KMS-11 (cell line): ENCODE results near the gene SHROOM3.

Experiments used
- H2AFZ ChIP-seq: fragments of 200-600 bp; sonication (generic); 2 replicates; pipeline ENCODE4 v1.6.1; 2016; ENCODE audit warnings: antibody characterized with exemption, mixed run types, low read depth
- H3K27ac ChIP-seq: fragments of 200-600 bp; sonication (generic); 2 replicates; pipeline ENCODE4 v1.6.1; 2016; ENCODE audit warnings: mild to moderate bottlenecking, mixed run types
- H3K27me3 ChIP-seq: fragments of 200-600 bp; sonication (generic); 2 replicates; pipeline ENCODE4 v1.6.1; 2017; ENCODE audit warnings: mild to moderate bottlenecking, low read depth, mixed run types, moderate library complexity; ENCODE audit not compliant: insufficient read depth
- H3K36me3 ChIP-seq: fragments of 200-600 bp; sonication (generic); 2 replicates; pipeline ENCODE4 v1.6.1; 2017; ENCODE audit warnings: mild to moderate bottlenecking, mixed run types; ENCODE audit not compliant: insufficient read depth
- H3K4me1 ChIP-seq: fragments of 200-600 bp; sonication (generic); 2 replicates; pipeline ENCODE4 v1.6.1; 2016; ENCODE audit warnings: mild to moderate bottlenecking, low read depth, mixed run types; ENCODE audit not compliant: poor library complexity, severe bottlenecking
- H3K4me2 ChIP-seq: fragments of 200-600 bp; sonication (generic); 2 replicates; pipeline ENCODE4 v1.7.0; 2016; ENCODE audit warnings: mild to moderate bottlenecking, mixed run types
- H3K4me3 ChIP-seq: fragments of 200-600 bp; sonication (generic); IDR thresholded peaks from 2 replicates; pipeline ENCODE4 v1.6.1; 2017; ENCODE audit warnings: low read depth, low read length, mixed read lengths; ENCODE audit not compliant: insufficient read depth
- H3K79me2 ChIP-seq: fragments of 200-600 bp; sonication (generic); 2 replicates; pipeline ENCODE4 v1.6.1; 2016; ENCODE audit warnings: low read depth, mixed run types; ENCODE audit not compliant: insufficient read depth
- H3K9ac ChIP-seq: fragments of 200-600 bp; sonication (generic); 2 replicates; pipeline ENCODE4 v1.6.1; 2016; ENCODE audit warnings: mild to moderate bottlenecking, mixed run types
- H4K20me1 ChIP-seq: fragments of 200-600 bp; sonication (generic); 2 replicates; pipeline ENCODE4 v1.6.1; 2016; ENCODE audit warnings: mild to moderate bottlenecking, mixed run types; ENCODE audit not compliant: insufficient read depth
- TF ChIP-seq, protein P1 (sequence below): fragments of 200-600 bp; sonication (generic); conservative IDR thresholded peaks from 2 replicates; pipeline ENCODE4 v1.6.1; 2017; ENCODE audit warnings: low read depth, mild to moderate bottlenecking, antibody characterized with exemption, low read length, moderate library complexity, mixed read lengths

The SHROOM3 gene

DNA sequence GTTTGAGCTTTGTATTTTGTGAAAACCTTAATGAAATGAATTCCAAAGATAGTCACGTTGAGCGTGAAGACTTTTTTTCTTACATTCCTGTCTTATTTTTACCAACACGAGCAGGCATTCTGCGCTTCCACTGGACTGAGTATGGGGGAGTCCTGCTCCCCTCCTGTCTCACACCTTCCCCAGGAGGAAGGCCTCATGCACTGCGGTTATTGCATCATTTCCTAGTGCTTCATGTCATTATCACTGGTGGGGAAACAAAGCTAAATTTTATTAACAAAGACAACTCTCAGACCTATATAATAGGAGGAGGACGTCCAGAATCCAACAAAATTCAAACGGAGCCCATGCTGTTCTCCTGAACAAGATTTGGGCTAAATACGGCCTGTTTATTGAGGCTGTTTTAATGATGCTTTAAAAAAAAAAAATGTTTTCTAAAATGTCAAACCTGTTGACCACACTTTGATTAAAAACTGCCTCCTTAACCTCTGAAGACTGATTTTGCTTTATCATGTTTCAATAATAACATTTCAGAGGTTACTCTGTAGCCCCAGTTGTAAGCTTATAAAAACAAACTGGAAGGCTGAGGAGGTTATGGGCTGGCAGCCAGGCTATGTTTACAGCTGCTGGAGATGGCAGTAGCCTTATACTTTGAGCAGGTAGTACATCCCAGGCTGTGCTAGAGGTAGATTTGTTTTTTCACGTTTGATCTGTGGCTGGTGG is 344.9 kb downstream of the SHROOM3 start:
- H3K9ac ChIP-seq = no peak overlapping the region
- no peaks in the 10 kb centered on the region for H3K27me3 ChIP-seq
- H3K4me3 ChIP-seq = no peak overlapping the region
- no peaks in the 10 kb centered on the region for H3K79me2 ChIP-seq
- H3K36me3 ChIP-seq = no peaks in the 10 kb centered on the region
- H3K27ac ChIP-seq = no peak overlapping the region
- H4K20me1 ChIP-seq = no peaks in the 10 kb centered on the region
- no peak overlapping the region for H3K4me2 ChIP-seq
- no peak overlapping the region for H2AFZ ChIP-seq
- TF ChIP-seq, protein P1, sequence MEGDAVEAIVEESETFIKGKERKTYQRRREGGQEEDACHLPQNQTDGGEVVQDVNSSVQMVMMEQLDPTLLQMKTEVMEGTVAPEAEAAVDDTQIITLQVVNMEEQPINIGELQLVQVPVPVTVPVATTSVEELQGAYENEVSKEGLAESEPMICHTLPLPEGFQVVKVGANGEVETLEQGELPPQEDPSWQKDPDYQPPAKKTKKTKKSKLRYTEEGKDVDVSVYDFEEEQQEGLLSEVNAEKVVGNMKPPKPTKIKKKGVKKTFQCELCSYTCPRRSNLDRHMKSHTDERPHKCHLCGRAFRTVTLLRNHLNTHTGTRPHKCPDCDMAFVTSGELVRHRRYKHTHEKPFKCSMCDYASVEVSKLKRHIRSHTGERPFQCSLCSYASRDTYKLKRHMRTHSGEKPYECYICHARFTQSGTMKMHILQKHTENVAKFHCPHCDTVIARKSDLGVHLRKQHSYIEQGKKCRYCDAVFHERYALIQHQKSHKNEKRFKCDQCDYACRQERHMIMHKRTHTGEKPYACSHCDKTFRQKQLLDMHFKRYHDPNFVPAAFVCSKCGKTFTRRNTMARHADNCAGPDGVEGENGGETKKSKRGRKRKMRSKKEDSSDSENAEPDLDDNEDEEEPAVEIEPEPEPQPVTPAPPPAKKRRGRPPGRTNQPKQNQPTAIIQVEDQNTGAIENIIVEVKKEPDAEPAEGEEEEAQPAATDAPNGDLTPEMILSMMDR = no peak
- peaks cover 20% of the 10 kb centered on the region for H3K4me1 ChIP-seq

DNA sequence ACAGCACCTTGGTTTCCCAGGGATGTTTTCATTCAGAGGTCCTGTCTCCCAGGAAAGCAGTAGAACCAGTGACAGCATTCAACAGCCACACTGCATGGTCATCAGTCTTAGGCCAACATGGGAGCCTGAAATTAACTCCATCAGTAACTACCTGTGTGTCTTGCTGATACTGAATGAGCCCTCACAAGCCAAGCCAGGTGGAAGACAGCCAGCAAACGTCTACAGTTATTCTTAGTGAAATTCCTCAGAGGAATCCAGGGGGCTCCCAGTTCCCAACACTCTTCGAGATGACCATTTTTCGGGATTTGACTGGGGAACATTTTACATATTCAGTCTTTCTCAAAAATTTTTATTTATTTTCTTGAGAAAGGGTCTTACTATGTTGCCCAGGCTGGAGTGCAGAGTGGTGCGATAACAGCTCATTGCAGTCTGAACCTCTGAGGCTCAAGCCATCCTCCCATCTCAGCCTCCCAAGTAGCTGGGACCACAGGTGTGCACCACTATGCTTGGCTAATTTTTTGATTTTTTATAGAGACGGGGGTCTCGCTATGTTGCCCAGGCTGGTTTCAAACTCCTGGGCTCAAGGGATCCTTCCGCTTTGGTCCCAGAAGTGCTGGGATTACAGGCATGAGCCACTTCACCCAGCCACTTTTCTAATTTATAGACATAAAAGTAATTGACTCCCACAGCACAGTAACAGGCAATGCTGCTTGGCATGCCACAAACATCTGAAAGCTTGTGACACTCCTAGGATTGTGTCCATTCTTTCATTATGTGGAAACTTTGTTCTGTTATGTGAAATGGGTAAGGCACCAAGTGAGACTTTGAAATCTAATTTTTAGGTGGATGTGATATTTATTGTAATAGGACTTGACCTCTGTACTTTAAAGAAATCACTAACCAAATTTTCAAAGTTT is 346.0 kb downstream of the SHROOM3 start:
- H4K20me1 ChIP-seq = no peaks in the 10 kb centered on the region
- H3K36me3 ChIP-seq = no peaks in the 10 kb centered on the region
- TF ChIP-seq, protein P1 = no peak
- H2AFZ ChIP-seq = no peak overlapping the region
- H3K4me1 ChIP-seq = peaks cover 20% of the 10 kb centered on the region
- no peak overlapping the region for H3K9ac ChIP-seq
- no peak overlapping the region; the same call in 1 of the 2 replicates for H3K4me2 ChIP-seq
- no peaks in the 10 kb centered on the region for H3K79me2 ChIP-seq
- H3K4me3 ChIP-seq = no peak overlapping the region
- H3K27me3 ChIP-seq = no peaks in the 10 kb centered on the region
- H3K27ac ChIP-seq = no peak overlapping the region

DNA sequence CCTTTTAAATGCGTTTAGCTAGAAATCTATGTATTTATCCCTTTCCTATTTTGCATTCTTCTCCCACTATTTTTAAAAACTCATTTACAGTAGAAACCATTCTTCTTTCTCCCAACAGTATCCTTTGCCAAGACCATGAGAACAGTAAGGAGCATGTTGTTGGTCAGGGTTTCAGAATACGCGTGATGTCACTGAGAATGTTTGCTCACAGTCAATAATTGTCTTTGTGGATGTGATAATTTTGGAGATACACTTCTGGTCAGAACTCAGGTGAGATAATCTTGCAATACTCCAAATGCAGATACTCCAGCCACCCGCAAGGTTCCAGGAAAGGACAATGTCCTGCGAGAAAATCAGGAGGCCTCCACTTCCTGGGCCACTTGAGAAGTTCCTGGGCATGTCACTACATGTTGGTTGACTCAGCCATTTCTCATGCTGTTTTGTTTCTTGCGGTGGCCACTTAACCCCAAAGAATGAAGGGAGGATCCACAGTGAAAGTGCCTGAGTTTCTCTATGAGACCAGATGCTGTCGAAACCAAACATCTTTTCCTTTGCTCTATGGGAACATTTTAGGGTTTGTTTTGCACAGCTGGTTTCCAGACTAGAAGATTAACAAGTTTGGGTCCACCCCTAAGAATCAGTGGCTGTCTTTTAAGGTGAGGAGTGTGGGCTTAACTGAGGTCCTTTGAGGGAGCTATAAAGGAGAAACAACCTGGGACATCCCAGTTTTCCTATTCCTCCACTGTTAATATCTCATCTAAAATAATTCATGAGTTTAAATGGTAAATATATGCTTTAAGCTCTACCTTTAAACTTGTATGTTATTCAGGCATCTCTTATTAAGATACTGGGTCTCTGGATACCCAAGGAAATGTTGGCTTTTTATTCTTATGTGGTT is 346.9 kb downstream of the SHROOM3 start:
- H3K4me1 ChIP-seq = peaks cover 20% of the 10 kb centered on the region
- TF ChIP-seq, protein P1 = no peak
- no peaks in the 10 kb centered on the region for H3K79me2 ChIP-seq
- H3K27ac ChIP-seq = no peak overlapping the region
- no peaks in the 10 kb centered on the region for H3K36me3 ChIP-seq
- no peak overlapping the region for H3K9ac ChIP-seq
- no peak overlapping the region for H3K4me3 ChIP-seq
- no peaks in the 10 kb centered on the region for H3K27me3 ChIP-seq
- no peaks in the 10 kb centered on the region for H4K20me1 ChIP-seq
- H2AFZ ChIP-seq = no peak overlapping the region
- H3K4me2 ChIP-seq = peak overlapping the region; percentile 18; the same call in 1 of the 2 replicates

DNA sequence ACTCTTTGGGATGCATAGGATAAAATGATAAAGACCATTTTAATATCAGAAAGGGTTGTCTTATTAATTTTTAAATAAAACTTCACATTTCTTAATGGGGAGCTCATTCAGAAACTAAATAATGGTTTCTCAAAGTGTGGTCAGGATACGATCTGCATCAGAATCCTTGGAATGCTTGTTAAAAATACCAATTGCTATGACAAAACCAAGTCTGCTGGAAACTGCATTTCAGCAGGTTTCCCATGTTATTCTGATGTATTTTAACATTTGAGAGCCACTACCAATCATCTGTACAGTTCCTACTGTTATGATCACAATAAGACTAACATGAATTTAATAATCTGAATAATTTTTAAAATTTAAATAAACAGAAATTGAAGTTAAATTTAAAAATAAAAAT is 347.8 kb downstream of the SHROOM3 start:
- H3K79me2 ChIP-seq = no peaks in the 10 kb centered on the region
- H3K4me1 ChIP-seq = peaks cover 20% of the 10 kb centered on the region
- TF ChIP-seq, protein P1 = no peak
- no peak overlapping the region for H3K9ac ChIP-seq
- H2AFZ ChIP-seq = no peak overlapping the region
- H3K27me3 ChIP-seq = no peaks in the 10 kb centered on the region
- no peak overlapping the region for H3K27ac ChIP-seq
- H4K20me1 ChIP-seq = no peaks in the 10 kb centered on the region
- no peak overlapping the region for H3K4me3 ChIP-seq
- no peaks in the 10 kb centered on the region for H3K36me3 ChIP-seq
- 0 out of 2 replicates have a peak overlapping the region, but pooled peaks have one; percentile 18 for H3K4me2 ChIP-seq
